Testis (tissue), 3 donors: ENCODE measurements around the gene ASB13. TPM values are rescaled to one million over a fixed set of nuclear protein-coding genes. Genes with fewer than 3 reads are reported as not detected.

Experiments used
- DNase-seq: peaks from one replicate; pipeline ENCODE4 v3.0.0-alpha.2; 2019
- H3K27ac ChIP-seq, 2 donors: fragments of 200-600 bp; sonication (generic); one replicate each; pipeline ENCODE4 v1.5.1; 2019
- H3K27me3 ChIP-seq: fragments of 200-600 bp; sonication (generic); one replicate; pipeline ENCODE4 v1.5.1; 2019
- H3K36me3 ChIP-seq: fragments of 200-600 bp; sonication (generic); one replicate; pipeline ENCODE4 v1.5.1; 2017; ENCODE audit warnings: low read depth; ENCODE audit errors: missing control alignments
- H3K4me1 ChIP-seq: fragments of 200-600 bp; sonication (generic); one replicate; pipeline ENCODE4 v1.5.1; 2019
- H3K4me3 ChIP-seq, 2 donors: fragments of 200-600 bp; sonication (generic); one replicate each; pipeline ENCODE4 v1.5.1; 2017 to 2019
- H3K9me3 ChIP-seq: fragments of 200-600 bp; sonication (generic); one replicate; pipeline ENCODE4 v1.5.1; 2017
- CTCF ChIP-seq, 3 experiments: fragments of 450-650 bp in 2 of 3; fragments of 200-600 bp in 1 of 3; sonication (generic) in 1 of 3; IDR thresholded peaks; one replicate each; pipeline ENCODE4 v1.5.1; 2016 to 2019; ENCODE audit warnings: antibody characterized with exemption in 3 of 3, mild to moderate bottlenecking in 2 of 3, moderate library complexity in 1 of 3
- POLR2A ChIP-seq: fragments of 450-650 bp; IDR thresholded peaks from one replicate; pipeline ENCODE4 v1.6.1; 2017; ENCODE audit warnings: antibody characterized with exemption, mild to moderate bottlenecking, moderate library complexity
- WGBS, 2 donors: methylation state at CpG; one replicate each; pipeline ENCODE4 v1.1.5; 2018; 5-methylcytosine and 5-hydroxymethylcytosine counted together
- intact Hi-C: fragments of 100-400 bp; cut with DNase I; formaldehyde crosslinking; loops from one replicate; pipeline ENCODE4 v1.15.1; 2023; ENCODE audit warnings: low total_unique reads
- polyA plus RNA-seq: library from polyadenylated mRNA; stranded (reverse); fragments of 350-450 nt; fragmentation: Illumina TruSeq; extraction: RNeasy Lipid Tissue Mini Kit (QIAGEN cat#74804); gene quantifications from one replicate; pipeline ENCODE4 v1.2.3, GENCODE V29; 2014; ENCODE audit warnings: low read depth, low replicate concordance; ENCODE audit not compliant: insufficient read depth
- total RNA-seq, 2 donors: library from RNA; depleted of rRNA; stranded (reverse); fragments of >200 nt; gene quantifications; one replicate each; pipeline ENCODE4 v1.2.3, GENCODE V29; 2016

Gene ASB13
- total and polyA plus RNA-seq, 3 donors from 2014 or later, result 9.4 to 14.1 (median 12.3) TPM

GRCh38 chr10:5600908-5601307 is 65.5 kb downstream of the ASB13 start:
- no peak for DNase-seq
- intact Hi-C loops, result no loop called here
- WGBS, 2 donors, result 90 to 93% methylated on average over 4 to 5 of the region's 5 CpGs

GRCh38 chr10:5599613-5600520 is 66.5 kb downstream of the ASB13 start:
- intact Hi-C loops, result no loop called here
- H3K9me3 ChIP-seq, result no peaks in the 10 kb centered on the region
- no peak overlapping the region for H3K27ac ChIP-seq
- TF ChIP-seq CTCF (IDR thresholded peaks at IDR 0.05) (no peak), POLR2A (no peak)
- no peaks in the 10 kb centered on the region for H3K27me3 ChIP-seq
- DNase-seq, result no peak
- WGBS, 2 donors, result 73 to 78% methylated on average over 22 to 23 of the region's 23 CpGs
- no peaks in the 10 kb centered on the region for H3K4me1 ChIP-seq
- H3K4me3 ChIP-seq, result no peak overlapping the region
- H3K36me3 ChIP-seq, result no peaks in the 10 kb centered on the region

More at GRCh38 chr10:5600908-5601307, 65.5 kb downstream of the ASB13 start:
- Histone ChIP-seq H3K27ac (no peak overlapping the region), H3K4me1 (no peaks in the 10 kb centered on the region), H3K36me3 (no peaks in the 10 kb centered on the region), H3K4me3 (no peak overlapping the region), H3K27me3 (no peaks in the 10 kb centered on the region), H3K9me3 (no peaks in the 10 kb centered on the region)
- TF ChIP-seq POLR2A (no peak), CTCF (IDR thresholded peaks at IDR 0.05) (no peak)

- Histone ChIP-seq H3K4me3 (no peak overlapping the region), H3K9me3 (no peaks in the 10 kb centered on the region), H3K27me3 (no peaks in the 10 kb centered on the region), H3K36me3 (no peaks in the 10 kb centered on the region), H3K27ac (no peak overlapping the region), H3K4me1 (no peaks in the 10 kb centered on the region)
- DNase-seq, result no peak
- intact Hi-C loops, result no loop called here
- 80 to 83% methylated on average over 11 of the region's 11 CpGs for WGBS, 2 donors
- TF ChIP-seq CTCF (IDR thresholded peaks at IDR 0.05), result no peak
- TF ChIP-seq POLR2A, result no peak
Observed at GRCh38 chr10:5598085-5598690, 68.2 kb downstream of the ASB13 start.

GRCh38 chr10:5596611-5597341 is 69.6 kb downstream of the ASB13 start:
- 82 to 88% methylated on average over 23 to 26 of the region's 26 CpGs for WGBS, 2 donors
- no peaks in the 10 kb centered on the region for H3K4me1 ChIP-seq
- no peaks in the 10 kb centered on the region for H3K36me3 ChIP-seq
- no peak overlapping the region for H3K27ac ChIP-seq
- no peaks in the 10 kb centered on the region for H3K9me3 ChIP-seq
- intact Hi-C loops, result no loop called here
- H3K27me3 ChIP-seq, result no peaks in the 10 kb centered on the region
- TF ChIP-seq POLR2A (no peak), CTCF (IDR thresholded peaks at IDR 0.05) (no peak)
- DNase-seq, result no peak
- H3K4me3 ChIP-seq, result no peak overlapping the region
